ENCODE data around the gene MAPK1IP1L. TPM values are rescaled to one million over a fixed set of nuclear protein-coding genes. Genes with fewer than 3 reads are reported as not detected.

The MAPK1IP1L gene
- total and polyA plus RNA-seq, 2 of the 13 experiments (the other 11 are each of a cell fraction or from before 2014, with no cell fraction given): 27.8 to 68.4 TPM

- TF ChIP-seq, protein P1, sequence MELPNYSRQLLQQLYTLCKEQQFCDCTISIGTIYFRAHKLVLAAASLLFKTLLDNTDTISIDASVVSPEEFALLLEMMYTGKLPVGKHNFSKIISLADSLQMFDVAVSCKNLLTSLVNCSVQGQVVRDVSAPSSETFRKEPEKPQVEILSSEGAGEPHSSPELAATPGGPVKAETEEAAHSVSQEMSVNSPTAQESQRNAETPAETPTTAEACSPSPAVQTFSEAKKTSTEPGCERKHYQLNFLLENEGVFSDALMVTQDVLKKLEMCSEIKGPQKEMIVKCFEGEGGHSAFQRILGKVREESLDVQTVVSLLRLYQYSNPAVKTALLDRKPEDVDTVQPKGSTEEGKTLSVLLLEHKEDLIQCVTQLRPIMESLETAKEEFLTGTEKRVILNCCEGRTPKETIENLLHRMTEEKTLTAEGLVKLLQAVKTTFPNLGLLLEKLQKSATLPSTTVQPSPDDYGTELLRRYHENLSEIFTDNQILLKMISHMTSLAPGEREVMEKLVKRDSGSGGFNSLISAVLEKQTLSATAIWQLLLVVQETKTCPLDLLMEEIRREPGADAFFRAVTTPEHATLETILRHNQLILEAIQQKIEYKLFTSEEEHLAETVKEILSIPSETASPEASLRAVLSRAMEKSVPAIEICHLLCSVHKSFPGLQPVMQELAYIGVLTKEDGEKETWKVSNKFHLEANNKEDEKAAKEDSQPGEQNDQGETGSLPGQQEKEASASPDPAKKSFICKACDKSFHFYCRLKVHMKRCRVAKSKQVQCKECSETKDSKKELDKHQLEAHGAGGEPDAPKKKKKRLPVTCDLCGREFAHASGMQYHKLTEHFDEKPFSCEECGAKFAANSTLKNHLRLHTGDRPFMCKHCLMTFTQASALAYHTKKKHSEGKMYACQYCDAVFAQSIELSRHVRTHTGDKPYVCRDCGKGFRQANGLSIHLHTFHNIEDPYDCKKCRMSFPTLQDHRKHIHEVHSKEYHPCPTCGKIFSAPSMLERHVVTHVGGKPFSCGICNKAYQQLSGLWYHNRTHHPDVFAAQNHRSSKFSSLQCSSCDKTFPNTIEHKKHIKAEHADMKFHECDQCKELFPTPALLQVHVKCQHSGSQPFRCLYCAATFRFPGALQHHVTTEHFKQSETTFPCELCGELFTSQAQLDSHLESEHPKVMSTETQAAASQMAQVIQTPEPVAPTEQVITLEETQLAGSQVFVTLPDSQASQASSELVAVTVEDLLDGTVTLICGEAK (IDR thresholded peaks at IDR 0.05): no peak
- TF ChIP-seq, protein P1 (CRISPR knock-in tag; IDR thresholded peaks at IDR 0.05): peak; percentile 56
- TF ChIP-seq ZSCAN25 (CRISPR knock-in tag; IDR thresholded peaks at IDR 0.05): peak; percentile 77
- TF ChIP-seq, protein P2, sequence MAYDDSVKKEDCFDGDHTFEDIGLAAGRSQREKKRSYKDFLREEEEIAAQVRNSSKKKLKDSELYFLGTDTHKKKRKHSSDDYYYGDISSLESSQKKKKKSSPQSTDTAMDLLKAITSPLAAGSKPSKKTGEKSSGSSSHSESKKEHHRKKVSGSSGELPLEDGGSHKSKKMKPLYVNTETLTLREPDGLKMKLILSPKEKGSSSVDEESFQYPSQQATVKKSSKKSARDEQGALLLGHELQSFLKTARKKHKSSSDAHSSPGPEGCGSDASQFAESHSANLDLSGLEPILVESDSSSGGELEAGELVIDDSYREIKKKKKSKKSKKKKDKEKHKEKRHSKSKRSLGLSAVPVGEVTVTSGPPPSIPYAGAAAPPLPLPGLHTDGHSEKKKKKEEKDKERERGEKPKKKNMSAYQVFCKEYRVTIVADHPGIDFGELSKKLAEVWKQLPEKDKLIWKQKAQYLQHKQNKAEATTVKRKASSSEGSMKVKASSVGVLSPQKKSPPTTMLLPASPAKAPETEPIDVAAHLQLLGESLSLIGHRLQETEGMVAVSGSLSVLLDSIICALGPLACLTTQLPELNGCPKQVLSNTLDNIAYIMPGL (CRISPR knock-in tag; IDR thresholded peaks at IDR 0.05; ENCODE audit: borderline replicate concordance in 1 of 2, low read depth in 1 of 2): peak in 1 of 2 experiments; percentile 65; a peak in 2 of 4 replicates
- TF ChIP-seq ATF7 (IDR thresholded peaks at IDR 0.05): peak; percentile 7; the same call in 1 of the 2 replicates
- peak; percentile 69; the same call in 1 of the 2 replicates for TF ChIP-seq ATF7 (CRISPR knock-in tag; IDR thresholded peaks at IDR 0.05)
- TF ChIP-seq, protein P3, sequence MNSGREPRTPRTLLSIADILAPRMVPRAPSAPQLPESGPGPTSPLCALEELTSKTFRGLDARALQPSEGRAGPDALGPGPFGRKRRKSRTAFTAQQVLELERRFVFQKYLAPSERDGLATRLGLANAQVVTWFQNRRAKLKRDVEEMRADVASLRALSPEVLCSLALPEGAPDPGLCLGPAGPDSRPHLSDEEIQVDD (CRISPR knock-in tag; IDR thresholded peaks at IDR 0.05; ENCODE audit: borderline replicate concordance): peak; percentile 92; the same call in 1 of the 2 replicates
- peak; percentile 59 for TF ChIP-seq ZC3H13 (CRISPR knock-in tag; IDR thresholded peaks at IDR 0.05)
- no peak; the same call in 1 of the 2 replicates for TF ChIP-seq ZNF619 (CRISPR knock-in tag; IDR thresholded peaks at IDR 0.05)
- TF ChIP-seq, protein P4, sequence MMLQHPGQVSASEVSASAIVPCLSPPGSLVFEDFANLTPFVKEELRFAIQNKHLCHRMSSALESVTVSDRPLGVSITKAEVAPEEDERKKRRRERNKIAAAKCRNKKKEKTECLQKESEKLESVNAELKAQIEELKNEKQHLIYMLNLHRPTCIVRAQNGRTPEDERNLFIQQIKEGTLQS (CRISPR knock-in tag; IDR thresholded peaks at IDR 0.05): peak; percentile 99
Measured at GRCh38 chr14:55107766-55108554, 56.5 kb downstream of the MAPK1IP1L start (continued).

All from HepG2 (cell line).